ENCODE data around the gene GPR84.

GPR84 gene

GRCh38 chr12:54390668-54391551, 26.6 kb upstream of the GPR84 start:
- DNase-seq: no peak

GRCh38 chr12:54390176-54390667, 25.9 kb upstream of the GPR84 start:
- DNase-seq: no peak

GRCh38 chr12:54389607-54390175, 25.4 kb upstream of the GPR84 start:
- DNase-seq: no peak

GRCh38 chr12:54389134-54389508, 24.8 kb upstream of the GPR84 start:
- DNase-seq: no peak

GRCh38 chr12:54388237-54389133, 24.2 kb upstream of the GPR84 start:
- DNase-seq: no peak

GRCh38 chr12:54387114-54387467, 22.8 kb upstream of the GPR84 start:
- no peak for DNase-seq

GRCh38 chr12:54386403-54387113, 22.3 kb upstream of the GPR84 start:
- peak; percentile 58 for DNase-seq

- peak; percentile 87 for DNase-seq
Measured at GRCh38 chr12:54385251-54385914, 21.1 kb upstream of the GPR84 start.

- peak; percentile 94 for DNase-seq
Measured at GRCh38 chr12:54384591-54385041, 20.3 kb upstream of the GPR84 start, which contains the start of gene ZNF385A. Gene ZNF385A (minus strand): TSS chr12:54384733. CDS start chr12:54384514, 219 bp downstream.

GRCh38 chr12:54383041-54383609, 18.8 kb upstream of the GPR84 start:
- peak; percentile 99 for DNase-seq

- no peak for DNase-seq
Measured at GRCh38 chr12:54381136-54381535, 16.9 kb upstream of the GPR84 start.

- DNase-seq: peak; percentile 83
Measured at GRCh38 chr12:54379398-54380201, 15.3 kb upstream of the GPR84 start.

- no peak for DNase-seq
Measured at GRCh38 chr12:54378796-54379397, 14.6 kb upstream of the GPR84 start.

- no peak for DNase-seq
Measured at GRCh38 chr12:54377797-54378515, 13.7 kb upstream of the GPR84 start.

- DNase-seq: no peak
Measured at GRCh38 chr12:54377007-54377406, 12.7 kb upstream of the GPR84 start.

GRCh38 chr12:54376596-54376995, 12.3 kb upstream of the GPR84 start:
- no peak for DNase-seq

GRCh38 chr12:54375259-54375579, 10.9 kb upstream of the GPR84 start:
- no peak for DNase-seq

GRCh38 chr12:54374562-54375258, 10.4 kb upstream of the GPR84 start:
- no peak for DNase-seq
